ENCODE results near the gene TP53.

TP53 gene

GRCh38 chr17:7714721-7715594, 27.7 kb upstream of the TP53 start:
- no peak overlapping the region for H3K9ac ChIP-seq (ENCODE audit: low read depth, low read length)
- H3K27me3 ChIP-seq (ENCODE audit: control insufficient read depth, insufficient read depth, low read length): peaks cover 32% of the 10 kb centered on the region
- H3K9me3 ChIP-seq (ENCODE audit: control insufficient read depth, insufficient read depth, low read length): no peaks in the 10 kb centered on the region
- no peak overlapping the region for H3K4me3 ChIP-seq (ENCODE audit: low read depth, low read length)
- H3K4me1 ChIP-seq (ENCODE audit: control insufficient read depth, insufficient read depth, low read length): peaks cover 16% of the 10 kb centered on the region
- no peaks in the 10 kb centered on the region for H3K36me3 ChIP-seq (ENCODE audit: control insufficient read depth, insufficient read depth, low read length)

GRCh38 chr17:7713782-7714181, 26.5 kb upstream of the TP53 start:
- no peaks in the 10 kb centered on the region for H3K36me3 ChIP-seq (ENCODE audit: control insufficient read depth, insufficient read depth, low read length)
- peaks cover 16% of the 10 kb centered on the region for H3K4me1 ChIP-seq (ENCODE audit: control insufficient read depth, insufficient read depth, low read length)
- H3K27me3 ChIP-seq (ENCODE audit: control insufficient read depth, insufficient read depth, low read length): peaks cover 24% of the 10 kb centered on the region
- no peaks in the 10 kb centered on the region for H3K9me3 ChIP-seq (ENCODE audit: control insufficient read depth, insufficient read depth, low read length)
- no peak overlapping the region for H3K9ac ChIP-seq (ENCODE audit: low read depth, low read length)
- no peak overlapping the region for H3K4me3 ChIP-seq (ENCODE audit: low read depth, low read length)

- Histone ChIP-seq H3K4me1 (ENCODE audit: control insufficient read depth, insufficient read depth, low read length) (peaks cover 12% of the 10 kb centered on the region), H3K9ac (ENCODE audit: low read depth, low read length) (no peak overlapping the region), H3K4me3 (ENCODE audit: low read depth, low read length) (peak overlapping the region; percentile 18), H3K9me3 (ENCODE audit: control insufficient read depth, insufficient read depth, low read length) (no peaks in the 10 kb centered on the region), H3K36me3 (ENCODE audit: control insufficient read depth, insufficient read depth, low read length) (no peaks in the 10 kb centered on the region), H3K27me3 (ENCODE audit: control insufficient read depth, insufficient read depth, low read length) (peaks cover 15% of the 10 kb centered on the region)
These were observed 25.0 kb upstream of the TP53 start for GRCh38 chr17:7712111-7712771.

- peaks cover 23% of the 10 kb centered on the region for H3K27me3 ChIP-seq (ENCODE audit: control insufficient read depth, insufficient read depth, low read length)
- no peak overlapping the region for H3K9ac ChIP-seq (ENCODE audit: low read depth, low read length)
- H3K9me3 ChIP-seq (ENCODE audit: control insufficient read depth, insufficient read depth, low read length): no peaks in the 10 kb centered on the region
- H3K36me3 ChIP-seq (ENCODE audit: control insufficient read depth, insufficient read depth, low read length): no peaks in the 10 kb centered on the region
- peaks cover 16% of the 10 kb centered on the region for H3K4me1 ChIP-seq (ENCODE audit: control insufficient read depth, insufficient read depth, low read length)
- H3K4me3 ChIP-seq (ENCODE audit: low read depth, low read length): no peak overlapping the region
These were observed 23.9 kb upstream of the TP53 start for GRCh38 chr17:7711051-7711755.

- H3K4me1 ChIP-seq (ENCODE audit: control insufficient read depth, insufficient read depth, low read length): peaks cover 16% of the 10 kb centered on the region
- H3K27me3 ChIP-seq (ENCODE audit: control insufficient read depth, insufficient read depth, low read length): peaks cover 25% of the 10 kb centered on the region
- no peaks in the 10 kb centered on the region for H3K36me3 ChIP-seq (ENCODE audit: control insufficient read depth, insufficient read depth, low read length)
- H3K4me3 ChIP-seq (ENCODE audit: low read depth, low read length): no peak overlapping the region
- H3K9ac ChIP-seq (ENCODE audit: low read depth, low read length): no peak overlapping the region
- H3K9me3 ChIP-seq (ENCODE audit: control insufficient read depth, insufficient read depth, low read length): no peaks in the 10 kb centered on the region
These were observed 23.0 kb upstream of the TP53 start for GRCh38 chr17:7710301-7710700.

- no peak overlapping the region for H3K9ac ChIP-seq (ENCODE audit: low read depth, low read length)
- peaks cover 18% of the 10 kb centered on the region for H3K4me1 ChIP-seq (ENCODE audit: control insufficient read depth, insufficient read depth, low read length)
- peaks cover 29% of the 10 kb centered on the region for H3K27me3 ChIP-seq (ENCODE audit: control insufficient read depth, insufficient read depth, low read length)
- H3K4me3 ChIP-seq (ENCODE audit: low read depth, low read length): no peak overlapping the region
- H3K9me3 ChIP-seq (ENCODE audit: control insufficient read depth, insufficient read depth, low read length): no peaks in the 10 kb centered on the region
- H3K36me3 ChIP-seq (ENCODE audit: control insufficient read depth, insufficient read depth, low read length): no peaks in the 10 kb centered on the region
These were observed 21.7 kb upstream of the TP53 start for GRCh38 chr17:7709031-7709430.

- Histone ChIP-seq H3K27me3 (ENCODE audit: control insufficient read depth, insufficient read depth, low read length) (peaks cover 29% of the 10 kb centered on the region), H3K4me3 (ENCODE audit: low read depth, low read length) (no peak overlapping the region), H3K9me3 (ENCODE audit: control insufficient read depth, insufficient read depth, low read length) (no peaks in the 10 kb centered on the region), H3K9ac (ENCODE audit: low read depth, low read length) (no peak overlapping the region), H3K36me3 (ENCODE audit: control insufficient read depth, insufficient read depth, low read length) (no peaks in the 10 kb centered on the region), H3K4me1 (ENCODE audit: control insufficient read depth, insufficient read depth, low read length) (peaks cover 21% of the 10 kb centered on the region)
These were observed 20.8 kb upstream of the TP53 start for GRCh38 chr17:7707858-7708750.

- Histone ChIP-seq H3K9me3 (ENCODE audit: control insufficient read depth, insufficient read depth, low read length) (no peaks in the 10 kb centered on the region), H3K9ac (ENCODE audit: low read depth, low read length) (no peak overlapping the region), H3K4me3 (ENCODE audit: low read depth, low read length) (no peak overlapping the region), H3K27me3 (ENCODE audit: control insufficient read depth, insufficient read depth, low read length) (peaks cover 26% of the 10 kb centered on the region), H3K4me1 (ENCODE audit: control insufficient read depth, insufficient read depth, low read length) (peaks cover 17% of the 10 kb centered on the region), H3K36me3 (ENCODE audit: control insufficient read depth, insufficient read depth, low read length) (peaks cover 1% of the 10 kb centered on the region)
These were observed 20.2 kb upstream of the TP53 start for GRCh38 chr17:7707446-7707845.

GRCh38 chr17:7706631-7707354, 19.5 kb upstream of the TP53 start:
- H3K4me1 ChIP-seq (ENCODE audit: control insufficient read depth, insufficient read depth, low read length): peaks cover 13% of the 10 kb centered on the region
- peak overlapping the region; percentile 75 for H3K4me3 ChIP-seq (ENCODE audit: low read depth, low read length)
- H3K27me3 ChIP-seq (ENCODE audit: control insufficient read depth, insufficient read depth, low read length): peaks cover 20% of the 10 kb centered on the region

GRCh38 chr17:7705269-7706255, 18.3 kb upstream of the TP53 start:
- H3K4me3 ChIP-seq (ENCODE audit: low read depth, low read length): peak overlapping the region; percentile 75
- peak overlapping the region; percentile 24 for H3K9ac ChIP-seq (ENCODE audit: low read depth, low read length)
- H3K27me3 ChIP-seq (ENCODE audit: control insufficient read depth, insufficient read depth, low read length): peaks cover 16% of the 10 kb centered on the region
- H3K9me3 ChIP-seq (ENCODE audit: control insufficient read depth, insufficient read depth, low read length): no peaks in the 10 kb centered on the region
- peaks cover 9% of the 10 kb centered on the region for H3K4me1 ChIP-seq (ENCODE audit: control insufficient read depth, insufficient read depth, low read length)
- peaks cover 11% of the 10 kb centered on the region for H3K36me3 ChIP-seq (ENCODE audit: control insufficient read depth, insufficient read depth, low read length)

More at GRCh38 chr17:7706631-7707354, 19.5 kb upstream of the TP53 start:
- Histone ChIP-seq H3K9ac (ENCODE audit: low read depth, low read length) (no peak overlapping the region), H3K36me3 (ENCODE audit: control insufficient read depth, insufficient read depth, low read length) (peaks cover 4% of the 10 kb centered on the region), H3K9me3 (ENCODE audit: control insufficient read depth, insufficient read depth, low read length) (no peaks in the 10 kb centered on the region)
